OCI-LY3 (cell line): ENCODE measurements around the gene SUMO4.
A peak's percentile ranks its signal among the peaks of the same experiment; 100 is the strongest.

Experiments
- H2AFZ ChIP-seq: fragments of 200-600, 300-600 bp; shearing (Covaris generic); 2 replicates; pipeline ENCODE4 v1.6.0; 2014; ENCODE audit warnings: antibody characterized with exemption, low read depth, low read length
- H3K27ac ChIP-seq: fragments of 200-600, 300-600 bp; sonication (generic); 2 replicates; pipeline ENCODE4 v1.5.1; 2014; ENCODE audit warnings: mild to moderate bottlenecking, low read length, moderate library complexity, mixed read lengths
- H3K27me3 ChIP-seq: fragments of 200-600, 300-600 bp; sonication (generic); 2 replicates; pipeline ENCODE4 v1.6.1; 2014; ENCODE audit warnings: low read depth, low read length, mixed read lengths
- H3K36me3 ChIP-seq: fragments of 200-600, 300-600 bp; sonication (generic); replicated peaks from 2 replicates; pipeline ENCODE3; 2014; ENCODE audit warnings: low read depth, low read length, mixed read lengths
- H3K4me1 ChIP-seq: fragments of 300-600, 200-600 bp; sonication (generic); 2 replicates; pipeline ENCODE4 v1.6.1; 2014; ENCODE audit warnings: low read length, mixed read lengths
- H3K4me2 ChIP-seq: fragments of 200-600, 300-600 bp; sonication (generic); 2 replicates; pipeline ENCODE4 v1.6.1; 2014; ENCODE audit warnings: low read length, mixed read lengths
- H3K4me3 ChIP-seq: fragments of 300-600, 200-600 bp; sonication (generic); 2 replicates; pipeline ENCODE4 v1.5.1; 2014; ENCODE audit warnings: antibody characterized with exemption, mild to moderate bottlenecking, low read length, moderate library complexity
- H3K79me2 ChIP-seq: fragments of 300-600, 200-600 bp; shearing (Covaris generic); 2 replicates; pipeline ENCODE4 v1.6.1; 2014; ENCODE audit warnings: mild to moderate bottlenecking, low read length, mixed read lengths
- H3K9ac ChIP-seq: fragments of 300-600, 200-600 bp; shearing (Covaris generic); 2 replicates; pipeline ENCODE4 v1.6.0; 2014; ENCODE audit warnings: mild to moderate bottlenecking, low read length, moderate library complexity
- H3K9me3 ChIP-seq: fragments of 200-600, 300-600 bp; shearing (Covaris generic); 2 replicates; pipeline ENCODE4 v1.6.1; 2014; ENCODE audit warnings: low read length, mixed read lengths; ENCODE audit not compliant: insufficient read depth
- H4K20me1 ChIP-seq: fragments of 200-600, 300-600 bp; sonication (generic); 2 replicates; pipeline ENCODE4 v1.6.1; 2016; ENCODE audit warnings: low read length, mixed read lengths; ENCODE audit not compliant: insufficient read depth
- EZH2phosphoT487 ChIP-seq: fragments of 200-600 bp; shearing (Covaris generic); IDR thresholded peaks from 2 replicates; pipeline ENCODE4 v1.6.1; 2018; ENCODE audit warnings: antibody characterized with exemption, mixed run types, low read depth
- TF ChIP-seq, protein P1 (sequence below): fragments of 200-600, 300-600 bp; sonication (generic); IDR thresholded peaks from 2 replicates; pipeline ENCODE4 v1.5.1; 2014; ENCODE audit warnings: antibody characterized with exemption, low read length, low read depth

SUMO4 gene

GRCh38 chr6:149371154-149371553 is 28.9 kb upstream of the SUMO4 start:
- Histone ChIP-seq H3K79me2 (peaks cover 85% of the 10 kb centered on the region), H3K27ac (no peak overlapping the region), H4K20me1 (peaks cover 92% of the 10 kb centered on the region), H3K9me3 (no peaks in the 10 kb centered on the region), H3K4me3 (no peak overlapping the region), H3K27me3 (no peaks in the 10 kb centered on the region), H3K36me3 (peaks cover 24% of the 10 kb centered on the region), H2AFZ (no peak overlapping the region), H3K9ac (no peak overlapping the region), H3K4me1 (peaks cover 32% of the 10 kb centered on the region), H3K4me2 (no peak overlapping the region)
- TF ChIP-seq, protein P1, sequence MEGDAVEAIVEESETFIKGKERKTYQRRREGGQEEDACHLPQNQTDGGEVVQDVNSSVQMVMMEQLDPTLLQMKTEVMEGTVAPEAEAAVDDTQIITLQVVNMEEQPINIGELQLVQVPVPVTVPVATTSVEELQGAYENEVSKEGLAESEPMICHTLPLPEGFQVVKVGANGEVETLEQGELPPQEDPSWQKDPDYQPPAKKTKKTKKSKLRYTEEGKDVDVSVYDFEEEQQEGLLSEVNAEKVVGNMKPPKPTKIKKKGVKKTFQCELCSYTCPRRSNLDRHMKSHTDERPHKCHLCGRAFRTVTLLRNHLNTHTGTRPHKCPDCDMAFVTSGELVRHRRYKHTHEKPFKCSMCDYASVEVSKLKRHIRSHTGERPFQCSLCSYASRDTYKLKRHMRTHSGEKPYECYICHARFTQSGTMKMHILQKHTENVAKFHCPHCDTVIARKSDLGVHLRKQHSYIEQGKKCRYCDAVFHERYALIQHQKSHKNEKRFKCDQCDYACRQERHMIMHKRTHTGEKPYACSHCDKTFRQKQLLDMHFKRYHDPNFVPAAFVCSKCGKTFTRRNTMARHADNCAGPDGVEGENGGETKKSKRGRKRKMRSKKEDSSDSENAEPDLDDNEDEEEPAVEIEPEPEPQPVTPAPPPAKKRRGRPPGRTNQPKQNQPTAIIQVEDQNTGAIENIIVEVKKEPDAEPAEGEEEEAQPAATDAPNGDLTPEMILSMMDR, result no peak
- TF ChIP-seq EZH2phosphoT487, result no peak

GRCh38 chr6:149372062-149372461 is 28.0 kb upstream of the SUMO4 start:
- H3K4me3 ChIP-seq, result no peak overlapping the region
- no peak overlapping the region for H3K27ac ChIP-seq
- peaks cover 90% of the 10 kb centered on the region for H4K20me1 ChIP-seq
- no peak overlapping the region for H3K4me2 ChIP-seq
- H3K9ac ChIP-seq, result no peak overlapping the region
- H3K79me2 ChIP-seq, result peaks cover 81% of the 10 kb centered on the region
- no peaks in the 10 kb centered on the region for H3K27me3 ChIP-seq
- H3K4me1 ChIP-seq, result peaks cover 36% of the 10 kb centered on the region
- H3K36me3 ChIP-seq, result peaks cover 24% of the 10 kb centered on the region
- no peak overlapping the region for H2AFZ ChIP-seq
- no peaks in the 10 kb centered on the region for H3K9me3 ChIP-seq
- TF ChIP-seq EZH2phosphoT487, result no peak

DNA sequence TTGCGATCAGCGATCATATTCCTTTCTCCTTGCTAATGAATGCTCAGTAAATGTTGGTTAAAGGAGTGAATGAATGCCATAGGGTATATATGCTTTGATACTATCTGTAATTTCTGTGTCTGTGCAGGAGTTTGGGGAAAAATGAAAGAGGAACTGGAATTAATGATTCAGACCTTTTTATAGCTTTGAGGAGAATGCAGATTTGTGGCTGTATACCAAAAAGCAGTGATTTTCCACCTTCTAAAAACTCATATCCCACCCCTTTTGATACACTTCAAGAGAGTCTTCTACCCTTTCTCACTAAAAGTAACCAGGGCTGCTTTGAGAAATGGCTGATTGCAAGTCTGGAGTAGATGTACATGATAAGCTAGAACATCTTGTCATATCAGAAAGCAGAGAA is 26.6 kb upstream of the SUMO4 start:
- Histone ChIP-seq H3K27ac (no peak overlapping the region), H3K4me3 (no peak overlapping the region), H3K27me3 (no peaks in the 10 kb centered on the region), H3K9me3 (no peaks in the 10 kb centered on the region), H3K4me2 (peak overlapping the region; percentile 47), H3K9ac (no peak overlapping the region), H3K4me1 (peaks cover 36% of the 10 kb centered on the region), H3K79me2 (peaks cover 73% of the 10 kb centered on the region), H2AFZ (no peak overlapping the region), H3K36me3 (peaks cover 31% of the 10 kb centered on the region), H4K20me1 (peaks cover 81% of the 10 kb centered on the region)
- TF ChIP-seq, protein P1, result no peak
- no peak for TF ChIP-seq EZH2phosphoT487

DNA sequence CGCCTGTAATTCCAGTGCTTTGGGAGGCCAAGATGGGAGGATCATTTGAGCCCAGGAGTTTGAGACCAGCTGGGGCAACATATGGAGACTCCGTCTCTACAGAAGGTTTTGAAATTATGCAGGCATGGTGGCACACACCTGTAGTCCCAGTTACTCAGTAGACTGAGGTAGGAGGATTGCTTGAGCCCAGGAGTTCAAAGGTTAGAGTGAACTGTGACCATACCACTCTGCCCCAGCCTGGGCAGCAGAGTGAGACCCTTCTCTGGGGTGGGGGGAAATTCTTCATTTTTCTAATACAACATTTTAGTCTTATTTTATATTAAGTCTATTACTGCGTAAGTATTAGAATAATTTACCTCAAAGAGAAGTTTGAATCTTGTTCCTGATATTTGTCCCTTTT is 20.1 kb upstream of the SUMO4 start:
- Histone ChIP-seq H2AFZ (no peak overlapping the region), H3K4me1 (peaks cover 25% of the 10 kb centered on the region), H3K27ac (no peak overlapping the region), H3K9me3 (no peaks in the 10 kb centered on the region), H3K36me3 (peaks cover 43% of the 10 kb centered on the region), H3K79me2 (peaks cover 65% of the 10 kb centered on the region), H4K20me1 (peaks cover 33% of the 10 kb centered on the region), H3K4me2 (no peak overlapping the region), H3K27me3 (no peaks in the 10 kb centered on the region), H3K9ac (no peak overlapping the region), H3K4me3 (no peak overlapping the region)
- TF ChIP-seq, protein P1, result no peak
- TF ChIP-seq EZH2phosphoT487, result no peak

DNA sequence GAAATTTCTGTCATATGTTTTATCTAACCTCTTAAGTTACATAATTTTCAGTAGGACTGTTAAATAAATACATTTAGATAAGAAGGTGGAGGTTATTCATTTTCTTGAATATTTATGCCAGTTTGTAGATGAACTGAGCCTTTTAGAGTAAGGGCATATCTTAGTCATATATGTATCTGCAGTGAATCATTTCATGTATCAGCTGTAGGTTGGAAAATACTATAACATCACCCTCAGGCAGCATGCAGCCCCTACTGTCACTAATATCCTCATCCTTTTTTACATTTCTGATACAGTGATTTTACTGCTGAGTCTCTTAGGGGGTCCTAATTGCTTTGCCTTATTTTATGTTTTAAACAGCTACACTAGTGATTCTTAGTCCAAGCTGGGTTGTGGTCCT is 19.5 kb upstream of the SUMO4 start:
- Histone ChIP-seq H3K9me3 (no peaks in the 10 kb centered on the region), H3K4me1 (peaks cover 25% of the 10 kb centered on the region), H3K9ac (no peak overlapping the region), H2AFZ (no peak overlapping the region), H3K36me3 (peaks cover 49% of the 10 kb centered on the region), H3K27ac (no peak overlapping the region), H3K79me2 (peaks cover 66% of the 10 kb centered on the region), H4K20me1 (peaks cover 30% of the 10 kb centered on the region), H3K4me3 (no peak overlapping the region), H3K4me2 (no peak overlapping the region), H3K27me3 (no peaks in the 10 kb centered on the region)
- TF ChIP-seq, protein P1, result no peak
- TF ChIP-seq EZH2phosphoT487, result no peak
